H9 (cell line): ENCODE data around the gene ABCF2. TPM values are rescaled to one million over a fixed set of nuclear protein-coding genes. Genes with fewer than 3 reads are reported as not detected.

Source experiments
- DNase-seq: peaks from one replicate; pipeline ENCODE4 v3.0.0-alpha.2; 2017
- H2AFZ ChIP-seq: one replicate; pipeline ENCODE4 v1.6.1; 2013; ENCODE audit warnings: mild to moderate bottlenecking, low read length, control low read depth, moderate library complexity
- H2AK5ac ChIP-seq: 2 replicates; pipeline ENCODE4 v1.6.1; 2013; ENCODE audit warnings: low read length, control low read depth, mixed read lengths; ENCODE audit not compliant: insufficient read length
- H2BK120ac ChIP-seq: one replicate; pipeline ENCODE4 v1.6.1; 2013; ENCODE audit warnings: low read depth, mild to moderate bottlenecking, low read length, control low read depth, inconsistent platforms; ENCODE audit not compliant: poor library complexity, severe bottlenecking
- H2BK12ac ChIP-seq: 2 replicates; pipeline ENCODE4 v1.6.1; 2013; ENCODE audit warnings: low read length, control low read depth, mixed read lengths, low read depth; ENCODE audit not compliant: insufficient read length
- H2BK15ac ChIP-seq: 2 replicates; pipeline ENCODE4 v1.6.1; 2013; ENCODE audit warnings: low read depth, low read length, control low read depth
- H2BK20ac ChIP-seq: one replicate; pipeline ENCODE4 v1.6.1; 2013; ENCODE audit warnings: low read depth, mild to moderate bottlenecking, low read length, control low read depth, inconsistent platforms; ENCODE audit not compliant: poor library complexity, severe bottlenecking
- H2BK5ac ChIP-seq: 2 replicates; pipeline ENCODE4 v1.6.1; 2013; ENCODE audit warnings: low read length, control low read depth, mixed read lengths; ENCODE audit not compliant: insufficient read length
- H3K14ac ChIP-seq: 2 replicates; pipeline ENCODE4 v1.6.1; 2013; ENCODE audit warnings: low read length, control low read depth; ENCODE audit not compliant: insufficient read depth
- H3K18ac ChIP-seq: 2 replicates; pipeline ENCODE4 v1.6.1; 2013; ENCODE audit warnings: low read depth, mild to moderate bottlenecking, mixed read lengths, low read length, control low read depth; ENCODE audit not compliant: insufficient read length
- H3K23ac ChIP-seq: 2 replicates; pipeline ENCODE4 v1.6.1; 2013; ENCODE audit warnings: low read length, control low read depth, mixed read lengths, low read depth; ENCODE audit not compliant: insufficient read length
- H3K23me2 ChIP-seq: 2 replicates; pipeline ENCODE4 v1.6.1; 2013; ENCODE audit warnings: low read depth, mild to moderate bottlenecking, mixed read lengths, low read length, control low read depth; ENCODE audit not compliant: insufficient read length, poor library complexity, severe bottlenecking
- H3K27ac ChIP-seq: 2 replicates; pipeline ENCODE4 v1.5.1; 2013; ENCODE audit warnings: low read length, control low read depth, mixed read lengths, low read depth; ENCODE audit not compliant: insufficient read length
- H3K27me3 ChIP-seq: 2 replicates; pipeline ENCODE4 v1.6.1; 2013; ENCODE audit warnings: low read length, control low read depth, inconsistent platforms; ENCODE audit not compliant: insufficient read depth
- H3K4ac ChIP-seq: 2 replicates; pipeline ENCODE4 v1.6.1; 2013; ENCODE audit warnings: low read depth, mild to moderate bottlenecking, control low read depth, inconsistent platforms, low read length, moderate library complexity
- H3K4me1 ChIP-seq: 2 replicates; pipeline ENCODE4 v1.6.1; 2013; ENCODE audit warnings: low read length, control low read depth, inconsistent platforms; ENCODE audit not compliant: insufficient read depth
- H3K4me2 ChIP-seq: 2 replicates; pipeline ENCODE4 v1.6.1; 2013; ENCODE audit warnings: low read length, control low read depth, mixed read lengths; ENCODE audit not compliant: insufficient read length, insufficient read depth
- H3K56ac ChIP-seq: 2 replicates; pipeline ENCODE4 v1.6.1; 2013; ENCODE audit warnings: low read depth, mild to moderate bottlenecking, mixed read lengths, low read length, control low read depth; ENCODE audit not compliant: insufficient read length
- H3K79me1 ChIP-seq: 2 replicates; pipeline ENCODE4 v1.6.1; 2013; ENCODE audit warnings: low read depth, mild to moderate bottlenecking, moderate library complexity, low read length, control low read depth, inconsistent platforms; ENCODE audit not compliant: insufficient read depth, poor library complexity, severe bottlenecking
- H3K79me2 ChIP-seq: 2 replicates; pipeline ENCODE4 v1.6.1; 2013; ENCODE audit warnings: low read length, control low read depth, inconsistent platforms; ENCODE audit not compliant: insufficient read depth
- H3K9ac ChIP-seq: 2 replicates; pipeline ENCODE4 v1.6.1; 2013; ENCODE audit warnings: low read length, control low read depth, mixed read lengths; ENCODE audit not compliant: insufficient read length; ENCODE audit errors: extremely low read depth
- H3K9me3 ChIP-seq: one replicate; pipeline ENCODE4 v1.6.1; 2013; ENCODE audit warnings: low read depth, low read length, inconsistent platforms; ENCODE audit not compliant: control insufficient read depth
- H3T11ph ChIP-seq: one replicate; pipeline ENCODE4 v1.6.1; 2013; ENCODE audit warnings: mild to moderate bottlenecking, low read length, control low read depth, inconsistent platforms
- H4K20me1 ChIP-seq: one replicate; pipeline ENCODE4 v1.6.1; 2013; ENCODE audit not compliant: control insufficient read depth, insufficient read length, insufficient read depth
- H4K5ac ChIP-seq: 2 replicates; pipeline ENCODE4 v1.6.1; 2013; ENCODE audit warnings: low read depth, mild to moderate bottlenecking, mixed read lengths, low read length, control low read depth; ENCODE audit not compliant: insufficient read length
- H4K8ac ChIP-seq: replicated peaks from 2 replicates; pipeline ENCODE4 v1.6.1; 2013; ENCODE audit warnings: low read length, control low read depth, mixed read lengths, low read depth; ENCODE audit not compliant: insufficient read length
- H4K91ac ChIP-seq: 2 replicates; pipeline ENCODE4 v1.6.1; 2013; ENCODE audit warnings: low read depth, mild to moderate bottlenecking, moderate library complexity, mixed read lengths, low read length, control low read depth; ENCODE audit not compliant: insufficient read length
- H3K27ac Mint-ChIP-seq, 3 experiments: 2 replicates in 2 of 3; 3 replicates in 1 of 3; pipeline ENCODE4 v1.8.0; 2020 to 2021; ENCODE audit warnings: mixed read lengths in 3 of 3, mild to moderate bottlenecking in 1 of 3, moderate library complexity in 1 of 3
- H3K27me3 Mint-ChIP-seq: 2 replicates; pipeline ENCODE4 v1.8.0; 2021; ENCODE audit warnings: low read depth, mild to moderate bottlenecking, moderate library complexity, mixed read lengths
- H3K36me3 Mint-ChIP-seq, 3 experiments: 2 replicates in 2 of 3; 3 replicates in 1 of 3; pipeline ENCODE4 v1.8.0; 2020 to 2021; ENCODE audit warnings: low read depth in 3 of 3, mixed read lengths in 3 of 3; ENCODE audit not compliant: insufficient read depth in 1 of 3
- H3K4me1 Mint-ChIP-seq, 2 experiments: 2 replicates each; pipeline ENCODE4 v1.8.0; 2020; ENCODE audit warnings: mixed read lengths in 2 of 2
- H3K4me3 Mint-ChIP-seq, 2 experiments: 2 replicates in 1 of 2; 3 replicates in 1 of 2; pipeline ENCODE4 v1.8.0; 2020 to 2021; ENCODE audit warnings: mild to moderate bottlenecking in 2 of 2, mixed read lengths in 2 of 2, moderate library complexity in 1 of 2
- H3K9me3 Mint-ChIP-seq, 2 experiments: 2 replicates in 1 of 2; 3 replicates in 1 of 2; pipeline ENCODE4 v1.8.0; 2020; ENCODE audit warnings: mild to moderate bottlenecking in 2 of 2, mixed read lengths in 2 of 2, moderate library complexity in 1 of 2
- CTCF ChIP-seq: fragments of 200-600 bp; sonication (generic); conservative IDR thresholded peaks from 3 replicates; pipeline ENCODE4 v1.8.0; 2021; ENCODE audit warnings: antibody characterized with exemption, mild to moderate bottlenecking
- WGBS: extraction: QIAGEN DNeasy Blood & Tissue Kit; methylation state at CpG from one replicate; pipeline ENCODE4 v1.1.7; 2013; ENCODE audit warnings: missing lambda C conversion rate, low lambda C conversion rate, mixed read lengths; ENCODE audit not compliant: insufficient read length; ENCODE audit errors: extremely low coverage; 5-methylcytosine and 5-hydroxymethylcytosine counted together
- total RNA-seq: library from RNA; stranded (reverse); gene quantifications from 2 replicates; pipeline ENCODE4 v1.2.1, GENCODE V29; 2021

Gene ABCF2
- total RNA-seq, 1 experiment from 2014 or later = 70.1 TPM

DNA sequence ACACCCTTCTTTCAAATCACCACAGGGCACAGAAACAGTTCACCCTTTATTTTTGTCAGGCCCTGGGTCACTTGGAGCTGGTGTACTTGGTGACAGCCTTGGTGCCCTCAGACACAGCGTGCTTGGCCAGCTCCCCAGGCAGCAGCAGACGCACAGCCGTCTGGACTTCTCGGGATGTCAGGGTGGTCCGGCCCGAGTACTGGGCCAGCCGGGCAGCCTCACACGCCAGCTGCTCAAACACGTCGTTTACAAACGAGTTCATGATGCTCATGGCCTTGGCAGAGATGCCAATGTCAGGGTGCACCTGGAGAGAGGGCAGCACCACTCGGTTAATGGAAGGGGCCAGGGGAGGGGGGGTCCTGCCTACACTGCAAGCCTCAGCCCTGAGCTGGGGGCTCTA, 19.2 kb downstream of the ABCF2 start:
- no CpG with 5 or more reads among the region's 12 CpGs for WGBS
- no peak overlapping the region for H3K4me3 Mint-ChIP-seq

More for the DNA sequence above, 19.2 kb downstream of the ABCF2 start:
- no peak overlapping the region for H2AFZ ChIP-seq
- H3K14ac ChIP-seq = no peak overlapping the region
- no peaks in the 10 kb centered on the region for H3K23me2 ChIP-seq
- H3K23ac ChIP-seq = no peak overlapping the region
- H3K4me1 Mint-ChIP-seq = peaks cover 13 to 16% of the 10 kb centered on the region in 2 experiments
- no peak overlapping the region for H2BK15ac ChIP-seq
- TF ChIP-seq CTCF = no peak
- H4K20me1 ChIP-seq = peaks cover 3% of the 10 kb centered on the region
- H3K9me3 ChIP-seq = no peaks in the 10 kb centered on the region
- peaks cover 5% of the 10 kb centered on the region; the same call in 1 of the 2 replicates for H3K4me1 ChIP-seq
- no peak for DNase-seq
- no peak overlapping the region for H4K5ac ChIP-seq
- H4K8ac ChIP-seq = no peak overlapping the region
- H2BK120ac ChIP-seq = no peak overlapping the region
- H2AK5ac ChIP-seq = no peak overlapping the region
- H3K27ac Mint-ChIP-seq = no peak overlapping the region
- no peak overlapping the region for H2BK20ac ChIP-seq
- H3K4me2 ChIP-seq = no peak overlapping the region
- no peak overlapping the region for H2BK12ac ChIP-seq
- H3K56ac ChIP-seq = no peak overlapping the region
- H3K36me3 Mint-ChIP-seq = peaks cover 0 to 14% (median under 1%) of the 10 kb centered on the region in 3 experiments; a peak in 3 of 7 replicates
- no peak overlapping the region for H3T11ph ChIP-seq
- no peak overlapping the region for H3K27ac ChIP-seq
- H3K79me2 ChIP-seq = no peaks in the 10 kb centered on the region
- no peaks in the 10 kb centered on the region for H3K27me3 ChIP-seq
- H3K27me3 Mint-ChIP-seq = peaks cover 39% of the 10 kb centered on the region
- H2BK5ac ChIP-seq = no peak overlapping the region
- H3K18ac ChIP-seq = no peak overlapping the region
- no peak overlapping the region for H3K9ac ChIP-seq
- no peaks in the 10 kb centered on the region for H3K79me1 ChIP-seq
- no peak overlapping the region for H3K4ac ChIP-seq
- H4K91ac ChIP-seq = no peak overlapping the region
- H3K9me3 Mint-ChIP-seq = no peaks in the 10 kb centered on the region
